Measurements from ENCODE around the gene PPP1R3G.

DNA sequence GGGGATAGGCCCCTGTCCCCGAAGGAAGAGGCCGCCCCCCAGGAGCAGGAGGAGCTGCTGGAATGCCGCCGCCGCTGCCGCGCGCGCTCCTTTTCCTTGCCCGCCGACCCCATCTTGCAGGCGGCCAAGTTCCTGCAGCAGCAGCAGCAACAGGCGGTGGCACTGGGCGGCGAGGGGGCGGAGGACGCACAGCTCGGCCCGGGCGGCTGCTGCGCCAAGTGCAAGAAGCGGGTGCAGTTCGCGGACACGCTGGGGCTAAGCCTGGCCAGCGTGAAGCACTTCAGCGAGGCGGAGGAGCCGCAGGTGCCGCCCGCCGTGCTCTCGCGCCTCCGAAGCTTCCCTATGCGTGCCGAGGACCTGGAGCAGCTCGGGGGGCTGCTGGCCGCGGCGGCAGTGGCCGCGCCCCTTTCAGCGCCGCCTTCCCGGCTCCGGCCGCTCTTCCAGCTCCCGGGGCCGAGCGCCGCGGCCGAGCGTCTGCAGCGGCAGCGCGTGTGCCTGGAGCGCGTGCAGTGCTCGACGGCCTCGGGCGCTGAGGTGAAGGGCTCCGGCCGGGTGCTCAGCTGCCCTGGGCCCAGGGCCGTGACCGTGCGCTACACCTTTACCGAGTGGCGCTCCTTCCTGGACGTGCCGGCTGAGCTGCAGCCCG, 630 bp downstream of the PPP1R3G start:
- TF ChIP-seq POLR2A (IDR thresholded peaks at IDR 0.05) (no peak), CTCF (IDR thresholded peaks at IDR 0.05) (no peak)

Data from body of pancreas (tissue), 4 donors.